DND-41 (cell line): ENCODE results near the gene GNB5.

Experiments
- CTCF ChIP-seq: IDR thresholded peaks from 2 replicates; pipeline ENCODE4 v1.5.1; 2012; ENCODE audit warnings: borderline replicate concordance, low read length, moderate library complexity, mild to moderate bottlenecking; ENCODE audit not compliant: poor library complexity, severe bottlenecking; ENCODE audit errors: extremely low read depth
- EZH2 ChIP-seq: IDR thresholded peaks from 3 replicates; pipeline ENCODE4 v1.6.1; 2012; ENCODE audit warnings: borderline replicate concordance, low read depth, mild to moderate bottlenecking, moderate library complexity, low read length, inconsistent platforms; ENCODE audit not compliant: severe bottlenecking

GRCh38 chr15:52218816-52219215 is 27.6 kb upstream of the GNB5 start:
- TF ChIP-seq CTCF (no peak), EZH2 (no peak)
